ENCODE data around the gene SHC2.

SHC2 gene

DNA sequence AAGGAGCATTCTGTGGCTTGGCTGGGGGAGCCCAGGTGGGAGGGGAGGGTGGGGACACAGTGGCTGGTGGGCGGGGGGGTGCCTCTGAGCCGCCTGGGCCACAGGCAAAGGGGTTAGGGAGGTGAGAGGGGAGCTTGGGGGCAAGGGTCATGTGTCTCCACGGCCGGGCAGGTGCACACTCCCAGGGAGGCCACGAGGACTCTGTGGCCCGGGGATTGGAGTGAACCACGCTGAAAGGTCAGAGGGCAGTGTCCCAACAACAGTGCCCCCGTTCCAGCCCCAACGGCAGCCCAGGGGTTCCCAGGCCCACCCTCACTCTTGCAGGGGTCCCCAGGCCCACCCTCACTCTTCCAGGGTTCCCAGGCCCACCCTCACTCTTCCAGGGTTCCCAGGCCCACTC is 61.5 kb downstream of the SHC2 start:
- CTCF ChIA-PET = no interaction called here
- Histone ChIP-seq H3K4me1 (ENCODE audit: control insufficient read depth, insufficient read depth, low read length) (no peaks in the 10 kb centered on the region), H3K4me3 (ENCODE audit: low read depth, low read length) (no peak overlapping the region), H3K9me3 (ENCODE audit: control insufficient read depth, insufficient read depth, low read depth, low read length) (no peaks in the 10 kb centered on the region), H3K27ac (ENCODE audit: extremely low read depth, low read depth, low read length) (no peak overlapping the region), H3K36me3 (ENCODE audit: control insufficient read depth in 2 of 2, insufficient read depth in 1 of 2, low read length in 2 of 2) (no peaks in the 10 kb centered on the region)
- POLR2A ChIA-PET = no interaction called here
- TF ChIP-seq ZNF623 (tag by site-specific recombination; IDR thresholded peaks at IDR 0.05) = no peak
- TF ChIP-seq, protein P1, sequence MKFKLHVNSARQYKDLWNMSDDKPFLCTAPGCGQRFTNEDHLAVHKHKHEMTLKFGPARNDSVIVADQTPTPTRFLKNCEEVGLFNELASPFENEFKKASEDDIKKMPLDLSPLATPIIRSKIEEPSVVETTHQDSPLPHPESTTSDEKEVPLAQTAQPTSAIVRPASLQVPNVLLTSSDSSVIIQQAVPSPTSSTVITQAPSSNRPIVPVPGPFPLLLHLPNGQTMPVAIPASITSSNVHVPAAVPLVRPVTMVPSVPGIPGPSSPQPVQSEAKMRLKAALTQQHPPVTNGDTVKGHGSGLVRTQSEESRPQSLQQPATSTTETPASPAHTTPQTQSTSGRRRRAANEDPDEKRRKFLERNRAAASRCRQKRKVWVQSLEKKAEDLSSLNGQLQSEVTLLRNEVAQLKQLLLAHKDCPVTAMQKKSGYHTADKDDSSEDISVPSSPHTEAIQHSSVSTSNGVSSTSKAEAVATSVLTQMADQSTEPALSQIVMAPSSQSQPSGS (tag by site-specific recombination; IDR thresholded peaks at IDR 0.05; ENCODE audit: low read depth) = no peak
- no peak for TF ChIP-seq ZNF571 (tag by site-specific recombination; IDR thresholded peaks at IDR 0.05)
- no peak for TF ChIP-seq ZNF433 (tag by site-specific recombination; IDR thresholded peaks at IDR 0.05; ENCODE audit: low read depth)
- no peak for TF ChIP-seq ZNF292 (tag by site-specific recombination; IDR thresholded peaks at IDR 0.05; ENCODE audit: borderline replicate concordance, low read depth)
- TF ChIP-seq ZIC2 (tag by site-specific recombination; IDR thresholded peaks at IDR 0.05) = no peak

DNA sequence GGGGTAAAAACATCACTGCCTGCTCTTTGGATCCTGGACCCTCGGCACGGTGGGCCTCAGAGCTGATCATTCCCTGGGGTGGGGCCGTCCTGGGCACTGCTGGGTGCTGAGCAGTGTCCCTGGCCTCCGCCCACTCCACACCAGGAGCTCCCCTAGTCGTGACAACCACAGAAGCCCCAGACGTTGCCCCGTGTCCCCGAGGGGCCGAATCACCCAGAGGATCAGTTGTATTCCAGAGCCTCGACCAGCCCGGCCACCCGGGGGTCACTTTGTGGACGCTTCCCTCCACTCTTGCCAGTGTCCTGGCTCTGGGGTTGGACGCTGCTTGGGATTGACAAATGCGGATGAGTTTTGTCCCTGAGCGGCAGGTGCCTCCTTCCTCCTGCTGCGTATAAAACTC is 62.1 kb downstream of the SHC2 start:
- Histone ChIP-seq H3K27ac (ENCODE audit: extremely low read depth, low read depth, low read length) (no peak overlapping the region), H3K9me3 (ENCODE audit: control insufficient read depth, insufficient read depth, low read depth, low read length) (no peaks in the 10 kb centered on the region), H3K36me3 (ENCODE audit: control insufficient read depth in 2 of 2, insufficient read depth in 1 of 2, low read length in 2 of 2) (no peaks in the 10 kb centered on the region), H3K4me3 (ENCODE audit: low read depth, low read length) (no peak overlapping the region), H3K4me1 (ENCODE audit: control insufficient read depth, insufficient read depth, low read length) (no peaks in the 10 kb centered on the region)
- POLR2A ChIA-PET = no interaction called here
- TF ChIP-seq YY1 (tag by site-specific recombination; IDR thresholded peaks at IDR 0.05) = no peak
- TF ChIP-seq ZNF629 (tag by site-specific recombination; IDR thresholded peaks at IDR 0.05) = no peak
- TF ChIP-seq ZNF623 (tag by site-specific recombination; IDR thresholded peaks at IDR 0.05) = no peak
- CTCF ChIA-PET = interaction anchor here (1.0 kb wide), 1 partner anchor 9 kb away, joined by 3 read pairs; no protein-coding TSS in a partner anchor

DNA sequence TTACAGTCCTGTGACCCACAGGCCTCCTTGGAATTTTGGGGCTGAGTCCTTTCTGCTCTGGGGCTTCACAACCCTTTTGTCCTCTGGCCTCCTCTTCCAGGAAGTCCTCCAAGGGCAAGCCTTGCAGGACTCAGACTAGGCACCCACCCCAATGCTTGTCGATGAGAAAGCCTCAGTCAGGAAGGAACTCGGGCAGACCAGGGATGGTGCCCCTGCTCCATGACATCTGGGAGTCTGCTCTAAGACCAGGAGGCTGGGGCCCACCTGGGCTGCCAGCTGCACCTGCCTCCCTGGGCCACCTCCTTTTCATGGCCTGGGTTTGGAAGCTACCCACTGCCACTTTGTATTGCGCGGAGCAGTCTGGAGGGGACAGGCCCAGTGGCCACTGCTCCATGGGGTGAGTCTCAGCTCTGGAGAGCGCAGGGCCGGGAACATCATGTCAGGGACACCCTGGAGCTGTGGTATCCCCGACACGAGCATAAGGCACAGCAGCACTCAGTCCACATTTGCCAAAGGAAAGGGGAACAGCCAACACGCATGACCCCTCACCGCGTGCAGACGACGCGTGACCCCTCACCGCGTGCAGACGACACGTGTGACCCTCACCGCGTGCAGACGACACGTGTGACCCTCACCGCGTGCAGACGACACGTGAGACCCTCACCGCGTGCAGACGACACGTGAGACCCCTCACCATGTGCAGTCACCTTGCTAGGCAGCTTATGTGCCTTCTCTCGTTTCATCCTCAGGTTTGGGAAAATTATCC is 62.7 kb downstream of the SHC2 start:
- POLR2A ChIA-PET = no interaction called here
- no peak overlapping the region for H3K4me3 ChIP-seq (ENCODE audit: low read depth, low read length)
- H3K36me3 ChIP-seq (ENCODE audit: control insufficient read depth in 2 of 2, insufficient read depth in 1 of 2, low read length in 2 of 2) = no peaks in the 10 kb centered on the region
- no peak overlapping the region for H3K27ac ChIP-seq (ENCODE audit: extremely low read depth, low read depth, low read length)
- no peak for TF ChIP-seq WT1 (tag by site-specific recombination; IDR thresholded peaks at IDR 0.05)
- no peak for TF ChIP-seq ZNF157 (tag by site-specific recombination; IDR thresholded peaks at IDR 0.05)
- TF ChIP-seq, protein P2, sequence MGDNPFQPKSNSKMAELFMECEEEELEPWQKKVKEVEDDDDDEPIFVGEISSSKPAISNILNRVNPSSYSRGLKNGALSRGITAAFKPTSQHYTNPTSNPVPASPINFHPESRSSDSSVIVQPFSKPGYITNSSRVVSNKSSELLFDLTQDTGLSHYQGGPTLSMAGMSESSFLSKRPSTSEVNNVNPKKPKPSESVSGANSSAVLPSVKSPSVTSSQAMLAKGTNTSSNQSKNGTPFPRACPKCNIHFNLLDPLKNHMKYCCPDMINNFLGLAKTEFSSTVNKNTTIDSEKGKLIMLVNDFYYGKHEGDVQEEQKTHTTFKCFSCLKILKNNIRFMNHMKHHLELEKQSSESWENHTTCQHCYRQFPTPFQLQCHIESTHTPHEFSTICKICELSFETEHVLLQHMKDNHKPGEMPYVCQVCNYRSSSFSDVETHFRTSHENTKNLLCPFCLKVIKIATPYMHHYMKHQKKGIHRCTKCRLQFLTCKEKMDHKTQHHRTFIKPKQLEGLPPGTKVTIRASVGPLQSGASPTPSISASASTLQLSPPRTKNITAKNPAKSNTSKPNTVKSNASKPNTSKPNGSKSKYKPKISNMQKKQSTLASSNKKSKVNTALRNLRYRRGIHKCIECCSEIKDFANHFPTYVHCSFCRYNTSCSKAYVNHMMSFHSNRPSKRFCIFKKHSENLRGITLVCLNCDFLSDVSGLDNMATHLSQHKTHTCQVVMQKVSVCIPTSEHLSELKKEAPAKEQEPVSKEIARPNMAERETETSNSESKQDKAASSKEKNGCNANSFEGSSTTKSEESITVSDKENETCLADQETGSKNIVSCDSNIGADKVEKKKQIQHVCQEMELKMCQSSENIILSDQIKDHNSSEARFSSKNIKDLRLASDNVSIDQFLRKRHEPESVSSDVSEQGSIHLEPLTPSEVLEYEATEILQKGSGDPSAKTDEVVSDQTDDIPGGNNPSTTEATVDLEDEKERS (tag by site-specific recombination; IDR thresholded peaks at IDR 0.05) = no peak
- no peak for TF ChIP-seq ZBTB17 (tag by site-specific recombination; IDR thresholded peaks at IDR 0.05)
- TF ChIP-seq ZNF624 (tag by site-specific recombination; IDR thresholded peaks at IDR 0.05) = no peak
- TF ChIP-seq, protein P3, sequence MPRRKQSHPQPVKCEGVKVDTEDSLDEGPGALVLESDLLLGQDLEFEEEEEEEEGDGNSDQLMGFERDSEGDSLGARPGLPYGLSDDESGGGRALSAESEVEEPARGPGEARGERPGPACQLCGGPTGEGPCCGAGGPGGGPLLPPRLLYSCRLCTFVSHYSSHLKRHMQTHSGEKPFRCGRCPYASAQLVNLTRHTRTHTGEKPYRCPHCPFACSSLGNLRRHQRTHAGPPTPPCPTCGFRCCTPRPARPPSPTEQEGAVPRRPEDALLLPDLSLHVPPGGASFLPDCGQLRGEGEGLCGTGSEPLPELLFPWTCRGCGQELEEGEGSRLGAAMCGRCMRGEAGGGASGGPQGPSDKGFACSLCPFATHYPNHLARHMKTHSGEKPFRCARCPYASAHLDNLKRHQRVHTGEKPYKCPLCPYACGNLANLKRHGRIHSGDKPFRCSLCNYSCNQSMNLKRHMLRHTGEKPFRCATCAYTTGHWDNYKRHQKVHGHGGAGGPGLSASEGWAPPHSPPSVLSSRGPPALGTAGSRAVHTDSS (tag by site-specific recombination; IDR thresholded peaks at IDR 0.05) = no peak
- H3K9me3 ChIP-seq (ENCODE audit: control insufficient read depth, insufficient read depth, low read depth, low read length) = no peaks in the 10 kb centered on the region
- no peaks in the 10 kb centered on the region for H3K4me1 ChIP-seq (ENCODE audit: control insufficient read depth, insufficient read depth, low read length)
- CTCF ChIA-PET = interaction anchor here (1.0 kb wide), 1 partner anchor 10 kb away, joined by 3 read pairs; no protein-coding TSS in a partner anchor

Data from HEK293 (cell line).